Astrocyte (in vitro differentiated cells and primary cell): ENCODE measurements around the gene CRYGN.

ENCODE experiments used
- EZH2 ChIP-seq: IDR thresholded peaks from 2 replicates; pipeline ENCODE4 v1.6.1; 2012; ENCODE audit warnings: mild to moderate bottlenecking, low read length, inconsistent platforms; ENCODE audit not compliant: insufficient read depth
- TF ChIP-seq, protein P1 (sequence below): IDR thresholded peaks from 2 replicates; pipeline ENCODE4 v1.5.1; 2011; ENCODE audit warnings: low read depth, mild to moderate bottlenecking, inconsistent platforms, low read length, moderate library complexity; ENCODE audit not compliant: insufficient read depth

DNA sequence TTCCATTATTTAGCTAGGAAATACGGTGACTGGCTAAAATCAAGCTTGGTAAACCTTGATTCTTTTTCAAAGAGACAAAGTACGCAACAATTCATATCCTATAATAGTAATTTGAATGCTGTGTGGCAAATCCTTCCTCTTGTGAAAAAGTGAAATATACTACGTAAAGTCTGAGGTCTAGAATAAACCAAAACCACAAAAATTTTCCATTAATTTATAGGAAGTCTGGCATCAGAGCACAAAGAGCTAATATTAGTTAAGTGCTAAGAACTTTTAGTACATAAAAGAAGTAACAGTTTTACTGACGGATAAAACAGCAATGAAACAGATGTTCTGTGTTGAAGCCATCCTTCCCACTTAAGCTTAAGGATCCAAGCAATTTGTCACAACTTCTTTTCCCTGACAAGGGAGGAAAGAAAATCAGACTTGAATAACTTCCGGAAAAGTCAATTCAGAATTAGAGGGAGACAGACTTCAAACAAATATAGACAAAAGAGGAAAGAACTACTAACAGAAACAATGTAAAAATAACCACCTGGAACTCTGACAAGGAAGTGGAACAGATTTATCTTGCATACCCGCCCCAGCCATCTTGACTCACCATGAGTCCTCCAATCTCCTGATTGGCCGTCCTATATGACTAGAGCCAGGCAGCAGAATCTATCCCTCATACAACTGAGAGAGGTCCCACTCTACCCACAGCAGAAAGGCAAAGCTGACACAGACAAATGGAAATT, 45.2 kb upstream of the CRYGN start:
- TF ChIP-seq, protein P1, sequence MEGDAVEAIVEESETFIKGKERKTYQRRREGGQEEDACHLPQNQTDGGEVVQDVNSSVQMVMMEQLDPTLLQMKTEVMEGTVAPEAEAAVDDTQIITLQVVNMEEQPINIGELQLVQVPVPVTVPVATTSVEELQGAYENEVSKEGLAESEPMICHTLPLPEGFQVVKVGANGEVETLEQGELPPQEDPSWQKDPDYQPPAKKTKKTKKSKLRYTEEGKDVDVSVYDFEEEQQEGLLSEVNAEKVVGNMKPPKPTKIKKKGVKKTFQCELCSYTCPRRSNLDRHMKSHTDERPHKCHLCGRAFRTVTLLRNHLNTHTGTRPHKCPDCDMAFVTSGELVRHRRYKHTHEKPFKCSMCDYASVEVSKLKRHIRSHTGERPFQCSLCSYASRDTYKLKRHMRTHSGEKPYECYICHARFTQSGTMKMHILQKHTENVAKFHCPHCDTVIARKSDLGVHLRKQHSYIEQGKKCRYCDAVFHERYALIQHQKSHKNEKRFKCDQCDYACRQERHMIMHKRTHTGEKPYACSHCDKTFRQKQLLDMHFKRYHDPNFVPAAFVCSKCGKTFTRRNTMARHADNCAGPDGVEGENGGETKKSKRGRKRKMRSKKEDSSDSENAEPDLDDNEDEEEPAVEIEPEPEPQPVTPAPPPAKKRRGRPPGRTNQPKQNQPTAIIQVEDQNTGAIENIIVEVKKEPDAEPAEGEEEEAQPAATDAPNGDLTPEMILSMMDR = no peak
- no peak for TF ChIP-seq EZH2
